ENCODE results near the gene GNAL. TPM values are rescaled to one million over a fixed set of nuclear protein-coding genes. Genes with fewer than 3 reads are reported as not detected.
"Not testable (repeated sequence)": the region's sequence is repeated elsewhere in the genome, so short reads cannot be mapped to it uniquely, and the experiment has no call there.

GNAL gene
- total and polyA plus RNA-seq, 10 donors = 0.74 to 5.7 (median 3.0) TPM

DNA sequence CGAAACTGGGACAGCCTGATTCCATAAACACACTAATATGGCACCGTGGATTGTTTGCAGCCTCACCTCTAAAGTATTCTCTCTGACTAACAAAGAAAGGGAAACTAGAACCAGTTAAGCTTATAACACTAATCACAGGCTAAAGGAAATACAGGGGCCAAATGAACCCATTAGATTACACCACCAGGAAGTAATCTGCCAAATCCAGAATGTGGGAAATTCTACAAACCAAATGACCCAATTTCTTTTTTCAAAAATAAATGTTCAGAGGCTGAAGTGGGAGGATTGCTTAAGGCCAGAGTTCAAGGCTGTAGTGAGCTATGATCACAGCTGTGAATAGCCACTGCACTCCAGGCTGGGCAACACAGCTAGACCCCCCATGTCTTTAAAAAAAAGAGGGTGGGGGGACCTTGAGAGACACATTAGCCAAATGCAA is 220.5 kb downstream of the GNAL start:
- Histone ChIP-seq H3K4me1 (peaks cover 18 to 48% (median 30%) of the 10 kb centered on the region in 6 donors), H3K9me3 (no peaks in the 10 kb centered on the region), H3K27me3 (replicated peaks in 1 of 7) (no peaks in the 10 kb centered on the region), H3K4me3 (peak overlapping the region in 5 of 8 donors; percentile 69 to 89 (median 76)), H3K27ac (peak overlapping the region; percentile 95 to 100 (median 100)), H3K36me3 (peaks cover 0 to 16% (median 3%) of the 10 kb centered on the region in 6 donors)
- TF ChIP-seq POLR2AphosphoS5 (IDR thresholded peaks at IDR 0.05) = no peak
- TF ChIP-seq POLR2A (IDR thresholded peaks at IDR 0.05) = no peak
- TF ChIP-seq, protein P1, sequence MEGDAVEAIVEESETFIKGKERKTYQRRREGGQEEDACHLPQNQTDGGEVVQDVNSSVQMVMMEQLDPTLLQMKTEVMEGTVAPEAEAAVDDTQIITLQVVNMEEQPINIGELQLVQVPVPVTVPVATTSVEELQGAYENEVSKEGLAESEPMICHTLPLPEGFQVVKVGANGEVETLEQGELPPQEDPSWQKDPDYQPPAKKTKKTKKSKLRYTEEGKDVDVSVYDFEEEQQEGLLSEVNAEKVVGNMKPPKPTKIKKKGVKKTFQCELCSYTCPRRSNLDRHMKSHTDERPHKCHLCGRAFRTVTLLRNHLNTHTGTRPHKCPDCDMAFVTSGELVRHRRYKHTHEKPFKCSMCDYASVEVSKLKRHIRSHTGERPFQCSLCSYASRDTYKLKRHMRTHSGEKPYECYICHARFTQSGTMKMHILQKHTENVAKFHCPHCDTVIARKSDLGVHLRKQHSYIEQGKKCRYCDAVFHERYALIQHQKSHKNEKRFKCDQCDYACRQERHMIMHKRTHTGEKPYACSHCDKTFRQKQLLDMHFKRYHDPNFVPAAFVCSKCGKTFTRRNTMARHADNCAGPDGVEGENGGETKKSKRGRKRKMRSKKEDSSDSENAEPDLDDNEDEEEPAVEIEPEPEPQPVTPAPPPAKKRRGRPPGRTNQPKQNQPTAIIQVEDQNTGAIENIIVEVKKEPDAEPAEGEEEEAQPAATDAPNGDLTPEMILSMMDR (IDR thresholded peaks at IDR 0.05 in 8 of 11, conservative IDR thresholded peaks at IDR 0.05 in 3 of 11) = no peak
- intact Hi-C loops (cut with DNase I; ENCODE audit: low total_unique reads) = loop anchor here (5.0 kb wide), 1 partner anchor 52 kb away; no protein-coding TSS in a partner anchor
- WGBS, 5 donors = 29 to 47% (median 33%) methylated on average over 2 of the region's 2 CpGs
- no peak for DNase-seq

DNA sequence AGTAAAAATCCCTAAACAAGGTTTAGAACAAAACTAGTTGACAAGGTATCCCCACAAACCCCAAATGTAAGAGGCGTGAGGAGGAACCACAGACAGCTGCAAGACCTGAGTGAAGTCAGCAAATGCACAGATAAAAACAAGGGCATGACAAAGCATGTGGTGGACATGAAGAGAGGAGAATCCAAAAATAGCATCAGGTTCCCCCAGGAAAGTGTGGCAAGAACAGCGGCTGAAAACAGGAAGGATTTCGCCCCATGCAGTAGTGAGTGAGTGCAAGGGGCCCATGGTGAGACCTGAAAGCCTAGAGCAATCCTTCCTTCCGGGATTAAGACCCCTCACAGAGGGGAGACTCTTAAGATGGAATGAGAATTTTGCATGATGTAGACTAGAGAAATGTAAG is 227.8 kb downstream of the GNAL start:
- DNase-seq; intact Hi-C loops (cut with DNase I; ENCODE audit: low total_unique reads); H3K9me3 ChIP-seq; H3K4me3 ChIP-seq; H3K27me3 ChIP-seq (replicated peaks in 1 of 7); H3K36me3 ChIP-seq: not testable (repeated sequence)
- peaks cover 0 to 19% (median 0%) of the 10 kb centered on the region in 6 donors for H3K4me1 ChIP-seq
- WGBS, 5 donors = 22 to 54% (median 25%) methylated on average over 4 of the region's 4 CpGs
- peak overlapping the region in 7 of 8 donors; percentile 29 to 88 (median 76) for H3K27ac ChIP-seq

DNA sequence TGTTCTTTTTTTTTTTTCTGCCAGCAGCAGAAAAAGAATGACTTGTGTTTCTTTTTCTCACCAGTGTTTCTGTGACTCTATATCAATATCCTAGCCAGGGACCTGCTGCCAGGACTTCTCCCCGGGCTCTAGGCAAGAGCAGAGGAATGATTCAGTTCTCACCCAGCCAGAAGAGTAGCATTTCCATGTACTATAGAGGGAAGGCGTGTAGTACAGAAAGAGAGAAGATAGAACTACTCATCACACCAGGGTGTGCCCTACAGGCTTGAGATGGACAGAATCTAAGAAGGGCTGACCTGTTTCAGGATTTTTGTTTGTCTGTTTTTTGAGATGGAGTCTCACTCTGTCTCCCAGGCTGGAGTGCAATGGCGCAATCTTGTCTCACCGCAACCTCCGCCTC is 230.5 kb downstream of the GNAL start:
- H3K4me3 ChIP-seq; H3K9me3 ChIP-seq; DNase-seq; H3K27me3 ChIP-seq (replicated peaks in 1 of 7); H3K36me3 ChIP-seq; intact Hi-C loops (cut with DNase I; ENCODE audit: low total_unique reads): not testable (repeated sequence)
- Histone ChIP-seq H3K27ac (peak overlapping the region in 1 of 8 donors; percentile 2), H3K4me1 (peaks cover 0 to 20% (median 0%) of the 10 kb centered on the region in 6 donors)
- 77 to 95% (median 91%) methylated on average over 5 of the region's 5 CpGs for WGBS, 5 donors

DNA sequence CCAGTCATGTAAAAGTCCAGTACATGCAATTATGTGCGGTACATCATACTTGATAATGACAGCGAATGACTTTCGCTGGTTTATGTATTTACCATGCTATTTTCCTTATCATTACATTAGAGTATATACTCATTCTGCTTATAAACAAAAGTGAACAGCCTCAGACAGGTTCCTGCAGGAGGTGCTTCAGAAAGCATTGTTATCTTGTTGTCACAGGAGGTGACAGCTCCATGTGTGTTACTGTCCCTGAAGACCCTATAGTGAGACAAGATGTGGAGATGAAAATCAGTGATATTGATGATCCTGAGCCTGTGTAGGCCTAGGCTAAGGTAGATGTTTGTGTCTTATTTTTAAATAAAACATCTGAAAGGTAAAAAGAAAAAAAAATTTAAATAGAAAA is 234.4 kb downstream of the GNAL start:
- Histone ChIP-seq H3K9me3 (no peaks in the 10 kb centered on the region), H3K36me3 (no peaks in the 10 kb centered on the region), H3K27me3 (replicated peaks in 1 of 7) (no peaks in the 10 kb centered on the region), H3K27ac (no peak overlapping the region), H3K4me3 (no peak overlapping the region), H3K4me1 (peaks cover 0 to 12% (median 0%) of the 10 kb centered on the region in 6 donors)
- intact Hi-C loops (cut with DNase I; ENCODE audit: low total_unique reads) = no loop called here
- TF ChIP-seq, protein P1 (IDR thresholded peaks at IDR 0.05 in 8 of 11, conservative IDR thresholded peaks at IDR 0.05 in 3 of 11) = no peak
- TF ChIP-seq POLR2AphosphoS5 (IDR thresholded peaks at IDR 0.05) (no peak), POLR2A (IDR thresholded peaks at IDR 0.05) (no peak)
- no peak for DNase-seq
- 67 to 97% (median 97%) methylated on average over 3 of the region's 3 CpGs for WGBS, 5 donors

DNA sequence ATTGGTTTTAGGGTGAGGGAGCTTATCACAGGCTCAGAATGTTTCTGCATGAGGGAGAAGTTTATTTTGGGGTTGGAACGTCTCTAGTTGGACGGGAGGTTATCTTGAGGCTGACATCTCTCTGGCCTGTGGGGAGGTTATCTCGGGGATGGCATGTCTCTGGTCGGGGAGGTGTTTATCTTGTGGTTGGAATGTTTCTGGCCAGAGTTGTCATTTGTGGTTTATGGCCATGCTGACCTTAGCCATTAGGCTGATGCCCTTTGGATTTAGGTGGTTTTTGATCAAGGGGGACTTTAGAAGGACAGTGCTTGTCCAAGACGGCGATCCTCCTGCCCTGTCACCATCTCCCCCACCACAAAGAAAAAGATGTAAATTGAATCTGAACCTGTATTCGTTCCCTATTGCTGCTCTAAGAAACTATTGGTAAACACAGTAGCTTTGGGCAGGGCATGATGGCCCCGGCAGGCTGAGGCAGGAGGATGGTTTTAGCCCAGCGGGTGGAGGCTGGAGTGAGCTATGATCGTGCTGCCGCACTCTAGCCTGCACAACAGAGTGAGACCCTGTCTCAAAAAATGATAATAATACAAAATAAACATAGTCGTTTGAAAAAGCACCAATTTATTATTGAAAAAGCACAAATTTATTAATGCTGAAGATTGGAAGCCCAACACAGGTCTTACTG is 236.9 kb downstream of the GNAL start:
- 78 to 86% (median 84%) methylated on average over 12 of the region's 12 CpGs for WGBS, 5 donors

More for the DNA sequence above, 236.9 kb downstream of the GNAL start:
- no peak for DNase-seq
- Histone ChIP-seq H3K36me3 (no peaks in the 10 kb centered on the region), H3K4me1 (peaks cover 0 to 5% (median 0%) of the 10 kb centered on the region in 6 donors), H3K27me3 (replicated peaks in 1 of 7) (no peaks in the 10 kb centered on the region), H3K4me3 (no peak overlapping the region), H3K9me3 (no peaks in the 10 kb centered on the region), H3K27ac (peak overlapping the region in 2 of 8 donors; percentile 66 to 70)
- TF ChIP-seq, protein P1 (IDR thresholded peaks at IDR 0.05 in 8 of 11, conservative IDR thresholded peaks at IDR 0.05 in 3 of 11) = no peak
- TF ChIP-seq POLR2AphosphoS5 (IDR thresholded peaks at IDR 0.05) (no peak), POLR2A (IDR thresholded peaks at IDR 0.05) (no peak)
- intact Hi-C loops (cut with DNase I; ENCODE audit: low total_unique reads) = no loop called here

Measured in spleen (tissue), 11 donors.